NCI-H510A (cell line): ENCODE measurements around the gene DMD.
"Not testable (repeated sequence)": the region's sequence is repeated elsewhere in the genome, so short reads cannot be mapped to it uniquely, and the experiment has no call there.

Experiments
- DNase-seq: peaks from one replicate; lab custom pipeline; 2025; lab: John Stamatoyannopoulos, UW

The DMD gene

DNA sequence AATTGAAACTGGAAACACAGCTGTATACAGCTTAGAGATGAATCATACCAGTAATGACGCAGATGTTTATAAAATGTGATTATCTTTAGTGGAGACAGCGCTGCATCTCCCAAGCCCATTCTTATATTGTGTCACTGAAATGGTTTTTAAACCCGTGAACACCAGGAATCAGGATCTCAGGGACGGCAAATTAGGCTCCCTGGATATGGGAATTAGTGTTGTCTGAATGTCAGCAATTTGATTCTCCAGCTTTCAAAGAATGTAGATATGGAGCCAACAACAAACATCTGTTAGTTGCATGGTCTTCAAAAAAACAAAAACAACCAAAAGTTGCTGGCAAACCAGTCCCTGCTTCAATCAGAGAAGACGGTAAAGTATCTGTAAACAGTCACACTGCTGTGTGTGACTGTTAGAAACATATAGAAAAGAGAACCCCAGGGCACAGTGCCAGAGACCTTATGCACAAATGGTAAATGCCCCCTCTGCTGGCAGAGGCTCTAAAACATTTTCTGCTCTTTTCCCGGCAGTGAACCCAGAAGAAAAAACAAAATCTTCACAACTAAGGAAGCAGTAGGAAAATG lies 1787.7 kb downstream of the DMD start:
- peak; percentile 19 for DNase-seq

DNA sequence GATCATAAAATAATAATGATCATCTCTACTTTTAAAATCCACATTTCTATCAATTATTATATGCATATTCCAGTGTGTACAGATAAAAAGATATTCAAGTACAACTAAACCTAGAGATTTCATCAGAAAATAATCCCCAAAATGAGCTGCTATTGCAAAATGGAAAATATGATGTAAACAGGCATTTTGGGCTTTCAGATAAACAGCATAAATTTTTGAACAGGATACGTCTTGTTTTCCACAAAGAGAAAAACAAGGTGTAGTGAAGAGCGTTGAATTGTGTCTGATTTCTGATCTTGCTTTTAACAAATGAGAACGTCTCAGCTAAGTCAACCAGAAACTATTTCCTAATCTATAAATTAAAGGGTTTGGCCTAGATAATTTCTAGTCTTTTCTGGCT lies 1789.9 kb downstream of the DMD start:
- no peak for DNase-seq

DNA sequence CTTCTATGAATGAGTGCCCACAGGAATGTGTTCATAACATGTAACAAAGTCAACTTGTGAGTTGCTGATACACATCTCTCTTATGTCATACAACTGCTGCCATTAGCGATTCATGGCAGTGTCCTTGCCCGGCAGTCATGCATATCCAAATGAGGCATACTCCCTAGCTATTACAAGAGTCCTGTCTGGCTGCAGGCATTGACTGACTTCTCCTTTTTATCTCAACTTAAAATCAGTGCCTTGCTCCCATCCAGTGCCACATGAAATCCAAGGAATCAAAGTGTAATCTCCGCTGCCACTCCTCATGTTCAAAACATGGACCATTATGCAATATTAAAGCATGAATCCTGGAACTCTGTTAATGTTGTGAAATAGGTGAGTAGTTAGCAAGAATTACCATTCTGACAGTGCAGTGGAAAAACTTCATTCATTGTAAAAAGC lies 1790.6 kb downstream of the DMD start:
- DNase-seq: no peak

DNA sequence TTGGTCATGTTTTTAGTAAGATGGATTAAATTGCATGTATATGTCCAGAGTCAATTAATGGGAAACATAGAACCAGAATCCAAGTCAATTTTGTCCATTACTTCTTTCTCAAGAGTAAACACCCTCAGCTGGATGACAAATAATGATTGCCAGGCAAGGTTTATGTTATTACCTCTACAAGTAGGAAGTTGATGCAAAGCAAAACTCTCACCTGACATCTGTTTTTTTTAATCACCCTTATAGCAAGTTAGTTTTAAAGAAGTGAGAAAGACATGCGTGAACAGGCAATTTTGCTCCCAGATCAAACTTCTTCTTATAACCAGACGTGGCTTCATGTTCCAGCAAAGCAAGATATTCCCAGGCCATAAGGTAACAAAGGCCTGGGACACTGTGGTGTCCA lies 1791.0 kb downstream of the DMD start:
- no peak for DNase-seq

DNA sequence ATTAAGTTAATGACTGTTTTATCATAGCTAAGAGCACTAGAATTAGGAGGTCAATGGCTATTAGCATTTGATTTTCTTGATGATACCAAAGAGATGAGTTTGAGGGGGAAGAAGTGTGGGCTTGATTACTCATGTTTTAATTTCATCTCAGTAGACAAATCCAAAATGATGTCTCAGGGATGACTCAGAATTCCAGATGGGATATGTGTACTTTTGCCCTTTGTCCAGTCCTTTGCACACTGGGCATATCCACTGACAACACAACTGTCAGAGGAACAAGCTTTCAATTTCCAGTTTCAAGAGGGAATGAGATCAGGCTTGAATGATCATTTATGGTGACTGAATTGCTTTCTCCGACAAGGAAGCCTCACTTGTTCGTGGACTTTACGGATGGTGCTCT lies 1814.2 kb downstream of the DMD start:
- DNase-seq: no peak

DNA sequence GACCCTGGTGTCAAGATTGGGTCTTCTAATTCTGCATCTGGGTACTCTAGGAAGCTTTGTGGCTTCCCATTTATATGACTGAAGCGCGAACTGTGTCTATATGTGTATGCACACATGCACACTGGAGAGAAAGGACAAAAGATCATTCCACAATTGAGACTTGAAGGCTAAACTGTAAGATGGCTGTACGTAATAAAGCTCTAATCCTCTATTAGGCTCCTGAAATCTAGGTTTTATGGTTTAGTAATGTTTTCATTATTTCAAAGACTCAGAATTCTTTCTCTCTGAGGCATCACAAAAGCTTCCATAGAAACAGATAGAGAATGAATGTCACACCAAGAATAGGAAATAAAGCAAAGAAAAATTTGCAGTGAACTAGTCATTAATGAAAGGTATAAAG lies 1818.8 kb downstream of the DMD start:
- DNase-seq: no peak

DNA sequence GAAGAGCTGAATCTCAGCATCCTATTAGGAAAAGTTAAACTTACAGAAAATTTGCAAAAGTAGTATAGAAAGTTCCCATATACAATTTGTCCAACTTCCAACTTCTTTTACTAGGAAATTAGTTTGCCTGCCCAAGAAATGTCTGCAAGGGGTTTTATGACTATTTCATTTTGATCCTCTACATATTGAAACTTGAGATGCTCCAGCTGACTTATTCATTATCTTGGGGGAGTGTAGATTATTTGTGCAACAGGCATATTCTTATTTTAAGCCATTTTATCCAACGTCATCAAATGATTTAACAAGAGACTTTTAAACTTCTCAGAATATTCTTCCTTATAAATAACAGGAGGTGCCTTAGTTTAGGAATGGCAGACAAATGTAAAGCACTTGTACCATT lies 1822.4 kb downstream of the DMD start:
- DNase-seq: no peak

DNA sequence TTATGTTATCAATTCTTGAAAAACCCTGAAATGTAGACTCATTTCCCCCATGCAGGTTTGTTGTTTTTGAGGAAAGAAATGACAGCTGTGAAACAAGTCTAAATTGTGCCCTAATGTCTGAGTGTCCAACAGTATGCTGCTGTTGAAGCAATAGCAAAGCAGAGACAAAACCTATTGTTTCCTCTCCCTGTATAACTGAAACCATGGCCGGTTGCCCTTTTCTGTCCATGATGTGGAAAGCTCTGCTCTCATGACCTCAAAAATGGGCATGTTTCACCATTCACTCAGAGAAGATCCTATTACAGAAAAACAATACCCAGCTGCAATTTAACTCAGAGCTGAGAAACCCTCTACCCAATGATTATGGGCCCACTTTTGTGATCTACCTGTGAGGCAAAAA lies 1826.9 kb downstream of the DMD start:
- DNase-seq: no peak

DNA sequence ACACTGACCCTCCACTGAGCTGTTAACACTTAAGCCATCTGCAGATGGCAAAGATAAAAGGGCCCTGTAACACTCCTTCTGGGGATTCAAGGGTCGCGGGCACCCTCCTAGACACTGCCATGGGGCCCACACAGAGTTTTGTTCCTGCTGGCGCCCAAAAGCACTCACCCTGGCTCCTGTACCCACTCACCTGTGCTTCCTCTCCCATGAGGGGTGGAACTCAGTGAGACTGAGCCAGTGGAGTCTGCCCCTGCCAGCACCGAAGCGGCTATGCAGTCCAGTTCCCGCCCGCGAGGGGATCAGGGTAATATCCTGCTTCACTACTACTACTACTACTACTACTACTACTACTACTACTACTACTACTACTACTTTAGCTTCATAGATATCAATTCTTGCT lies 1827.4 kb downstream of the DMD start:
- DNase-seq: no peak

DNA sequence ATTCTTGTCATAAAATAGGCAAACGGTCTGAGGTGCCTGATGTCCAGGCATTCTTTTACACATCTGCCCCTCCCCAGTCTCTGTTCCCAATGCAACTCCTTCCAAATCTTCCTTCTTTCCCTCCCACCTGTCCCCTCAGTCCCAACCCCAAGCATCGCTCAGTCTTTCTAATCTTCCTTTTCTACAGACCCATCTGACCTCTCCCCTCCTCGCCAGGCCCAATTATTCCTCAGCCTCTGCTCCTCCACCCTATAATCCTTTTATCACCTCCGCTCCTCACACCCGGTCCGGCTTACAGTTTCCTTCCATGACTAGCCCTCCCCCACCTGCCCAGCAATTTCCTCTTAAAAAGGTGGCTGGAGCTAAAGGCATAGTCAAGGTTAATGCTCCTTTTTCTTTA lies 1832.4 kb downstream of the DMD start:
- not testable (repeated sequence) for DNase-seq

DNA sequence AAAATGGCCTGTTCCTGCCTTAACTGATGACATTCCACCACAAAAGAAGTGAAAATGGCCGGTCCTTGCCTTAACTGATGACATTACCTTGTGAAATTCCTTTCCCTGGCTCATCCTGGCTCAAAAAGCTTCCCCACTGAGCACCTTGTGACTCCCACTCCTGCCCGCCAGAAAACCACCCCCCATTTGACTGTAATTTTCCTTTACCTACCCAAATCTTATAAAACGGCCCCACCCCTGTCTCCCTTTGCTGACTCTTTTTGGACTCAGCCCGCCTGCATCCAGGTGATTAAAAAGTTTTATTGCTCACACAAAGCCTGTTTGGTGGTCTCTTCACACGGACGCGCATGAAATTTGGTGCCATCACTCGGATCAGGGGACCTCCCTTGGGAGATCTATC lies 1833.5 kb downstream of the DMD start:
- not testable (repeated sequence) for DNase-seq

DNA sequence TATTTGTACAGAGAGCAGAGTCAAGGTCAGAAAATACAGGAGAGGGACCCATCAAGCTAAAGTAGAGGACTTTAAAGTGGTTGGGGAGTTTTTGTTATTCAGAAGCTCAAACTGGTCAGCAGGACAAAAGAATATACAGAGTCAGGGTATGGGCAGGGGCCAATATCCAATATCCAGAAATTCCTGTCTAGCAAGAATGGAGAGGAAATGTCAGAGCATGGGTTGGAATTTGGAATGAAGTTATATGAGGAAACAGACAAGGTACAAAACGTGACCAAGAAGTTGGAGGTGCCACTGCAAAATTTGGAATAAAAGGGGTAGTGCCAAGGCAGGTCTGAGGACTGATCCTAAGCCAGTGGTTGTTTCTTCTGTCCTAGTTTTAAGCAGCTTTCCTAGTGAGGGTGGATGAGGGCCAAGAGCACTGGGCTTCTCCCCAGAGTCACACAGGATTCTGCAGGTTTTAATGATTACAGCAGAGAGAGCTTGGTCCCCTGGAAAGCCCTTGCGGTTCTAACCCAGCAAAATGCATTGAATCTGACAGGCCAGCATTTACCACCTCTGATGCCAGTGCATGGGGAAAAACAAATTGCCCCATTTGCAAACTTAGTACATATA lies 1834.8 kb downstream of the DMD start:
- no peak for DNase-seq

DNA sequence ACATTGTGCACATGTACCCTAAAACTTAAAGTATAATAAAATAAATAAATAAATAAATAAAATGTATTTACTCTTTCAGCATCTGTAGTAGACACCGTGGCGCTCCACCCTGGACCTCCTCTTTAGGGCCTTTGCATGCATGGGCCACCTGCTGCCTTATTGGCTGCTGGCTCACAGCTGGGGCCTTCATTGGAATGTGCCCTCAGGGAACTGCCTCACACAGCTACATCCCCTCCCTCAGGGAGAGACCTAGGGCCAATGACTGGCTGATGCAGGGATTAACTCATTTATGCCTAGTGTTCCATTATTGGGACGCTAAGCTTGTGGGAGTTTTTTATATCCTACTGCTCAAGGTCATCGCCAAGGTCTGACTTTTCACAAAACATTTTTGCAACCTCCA lies 1836.6 kb downstream of the DMD start:
- no peak for DNase-seq

DNA sequence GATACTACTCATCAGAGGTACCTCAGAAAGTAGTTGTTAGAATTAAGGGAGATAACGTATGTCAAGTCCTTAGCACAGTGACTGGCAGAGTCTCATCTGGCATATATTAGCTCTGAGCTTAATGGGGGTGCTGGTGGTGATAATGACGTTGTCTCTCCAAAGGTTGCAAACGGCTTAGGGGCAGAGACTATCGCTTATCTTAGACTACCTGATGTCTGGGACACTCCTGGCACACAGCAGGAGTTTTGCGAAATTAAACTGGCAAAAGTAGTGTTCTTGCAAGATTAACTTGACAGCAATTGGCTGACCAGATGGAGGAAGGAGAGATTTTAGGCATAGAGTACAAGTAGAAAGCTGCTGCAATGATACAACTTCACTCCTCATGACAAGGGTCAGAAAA lies 1839.4 kb downstream of the DMD start:
- no peak for DNase-seq

DNA sequence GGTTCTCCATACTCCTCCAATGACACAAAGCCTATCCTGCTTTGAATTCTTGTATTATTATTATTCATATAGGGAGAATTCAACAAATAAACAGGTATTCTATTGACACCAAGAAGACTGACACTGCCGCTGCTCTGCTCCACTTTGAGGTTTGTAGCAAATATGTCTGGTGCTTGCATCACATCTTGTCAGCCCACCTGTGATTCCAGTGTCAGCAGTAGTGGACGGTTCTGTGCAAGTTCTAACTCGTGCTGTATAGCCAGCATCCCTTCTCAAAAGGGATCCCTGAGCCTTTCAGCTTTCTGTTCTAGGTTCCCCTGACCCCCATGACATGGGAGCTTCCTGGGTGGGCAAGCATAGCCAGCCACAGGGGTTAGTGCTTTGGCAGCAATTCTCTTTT lies 1843.5 kb downstream of the DMD start:
- no peak for DNase-seq

DNA sequence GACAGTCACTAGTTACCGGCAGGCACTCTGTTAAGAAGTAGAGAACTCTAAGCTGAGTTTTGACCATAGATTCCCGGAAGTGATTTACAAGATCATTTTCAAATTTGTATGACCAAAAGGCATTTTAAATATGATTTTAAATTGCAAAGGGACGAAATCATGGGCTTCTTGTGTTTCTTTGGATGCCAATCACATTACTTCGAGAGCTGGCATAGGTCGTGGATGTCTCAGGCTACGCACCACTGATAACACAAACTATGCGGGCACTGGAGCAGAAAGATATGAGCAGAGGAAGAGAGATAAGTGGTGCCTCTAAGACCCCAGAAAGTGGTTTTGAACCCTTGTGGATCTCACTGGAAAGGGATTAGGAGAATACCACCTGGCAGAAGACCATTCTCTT lies 1845.3 kb downstream of the DMD start:
- DNase-seq: no peak

DNA sequence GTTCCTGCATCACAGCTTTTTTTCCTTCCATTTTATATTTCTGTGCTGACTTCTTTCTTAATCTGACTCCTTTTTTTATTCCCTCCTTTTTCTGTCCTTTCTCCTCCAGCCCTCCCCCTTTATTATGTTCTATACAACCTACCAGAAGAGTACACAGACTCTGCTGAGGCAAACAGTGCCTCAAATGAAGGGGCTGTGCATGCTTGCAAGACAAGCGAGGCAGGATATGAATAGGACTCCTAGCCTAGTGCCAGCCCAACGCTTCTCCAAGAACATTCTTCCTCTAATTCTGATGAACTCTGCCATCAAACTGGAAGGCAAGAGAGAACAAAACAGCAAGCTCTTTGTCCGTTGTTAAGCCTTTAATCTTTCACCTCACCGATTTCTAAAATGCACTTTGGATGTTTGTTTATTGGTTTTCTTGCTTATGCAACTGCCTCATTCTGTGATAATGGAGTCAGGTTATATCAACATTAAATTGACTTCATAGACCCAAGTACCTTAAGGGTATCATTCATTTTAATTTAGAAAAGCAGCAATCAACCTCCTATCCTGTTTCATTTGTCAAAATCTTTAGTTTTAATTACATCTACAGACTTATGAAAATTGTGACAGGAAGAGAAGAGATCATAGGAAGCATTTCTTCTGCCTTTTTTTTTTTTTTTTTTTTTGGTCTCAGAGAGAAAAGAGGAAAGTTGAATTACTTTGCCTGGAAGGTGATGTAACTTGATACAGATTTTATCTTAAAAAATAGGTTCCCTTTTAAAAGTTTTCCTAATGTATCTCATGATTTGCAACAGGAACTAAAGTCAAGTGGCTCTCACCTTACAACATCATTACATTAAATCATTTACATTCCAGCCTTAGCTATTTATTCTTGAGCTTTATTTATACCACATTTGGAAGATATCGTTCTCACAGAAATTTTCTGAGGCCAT lies 1854.8 kb downstream of the DMD start:
- no peak for DNase-seq

DNA sequence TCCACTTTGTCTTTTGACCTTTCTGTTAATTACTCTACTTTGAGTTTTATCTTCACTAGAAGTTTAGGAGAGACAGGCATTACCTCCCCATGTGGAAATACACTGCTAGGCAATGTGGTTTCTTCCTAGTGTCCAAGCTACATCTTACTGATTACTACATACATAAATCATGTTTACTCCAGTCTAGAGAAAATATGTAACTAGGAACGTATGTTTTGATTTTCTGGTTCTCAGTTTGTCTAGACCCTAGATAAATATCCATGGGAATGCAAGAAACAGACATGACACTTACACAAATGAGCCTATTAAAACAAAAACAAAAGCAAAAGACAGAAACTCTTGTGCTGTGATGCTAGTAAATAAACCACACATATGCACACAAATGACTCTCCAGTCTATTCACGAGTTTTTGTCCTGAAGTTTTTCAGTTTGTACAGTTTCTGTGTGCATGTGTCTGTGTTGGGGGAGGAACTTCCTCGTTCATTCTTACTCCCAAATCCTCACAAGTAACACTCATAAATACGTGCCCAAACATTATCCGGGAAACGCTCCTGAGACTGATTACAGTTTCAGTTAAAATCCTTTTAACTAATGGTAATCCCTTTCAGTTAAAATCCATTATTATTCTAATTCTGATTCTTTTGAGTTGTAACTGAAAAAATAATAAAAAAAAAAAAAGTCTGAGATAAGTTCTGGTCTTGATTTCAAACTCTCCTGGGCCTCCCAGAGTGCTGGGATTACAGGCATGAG lies 1856.0 kb downstream of the DMD start:
- DNase-seq: no peak

DNA sequence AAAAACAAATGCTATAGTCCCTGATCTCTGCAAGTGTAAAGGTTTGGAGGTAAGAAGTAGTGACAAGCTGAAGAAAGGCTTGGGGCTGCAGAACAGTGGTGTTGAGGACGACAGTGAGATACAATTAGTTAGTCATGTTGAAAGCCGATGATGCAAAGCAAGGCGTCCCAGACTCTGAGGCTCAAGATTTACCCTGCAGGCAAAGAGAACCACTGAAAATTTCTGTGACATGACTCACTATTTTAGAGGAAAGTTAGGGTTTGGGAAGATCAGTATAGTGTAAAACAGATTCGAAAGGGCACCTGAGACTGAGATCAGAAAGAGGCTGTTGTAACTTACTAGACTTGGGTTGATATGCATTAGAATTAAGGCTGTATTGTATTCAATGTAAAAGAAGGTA lies 1858.3 kb downstream of the DMD start:
- no peak for DNase-seq

DNA sequence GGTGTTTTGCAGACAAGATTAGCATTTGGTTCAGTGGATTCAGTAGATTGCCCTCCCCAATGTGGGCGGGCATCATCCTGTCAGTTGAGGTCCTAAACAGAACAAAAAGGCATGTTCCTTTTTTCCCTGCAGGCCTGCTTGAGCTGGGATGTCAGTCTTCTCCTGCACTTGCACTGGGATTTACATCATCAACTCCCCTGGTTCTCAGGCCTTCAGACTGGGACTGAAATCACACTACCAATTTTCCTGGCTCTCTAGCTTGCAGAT lies 1860.6 kb downstream of the DMD start:
- DNase-seq: no peak

DNA sequence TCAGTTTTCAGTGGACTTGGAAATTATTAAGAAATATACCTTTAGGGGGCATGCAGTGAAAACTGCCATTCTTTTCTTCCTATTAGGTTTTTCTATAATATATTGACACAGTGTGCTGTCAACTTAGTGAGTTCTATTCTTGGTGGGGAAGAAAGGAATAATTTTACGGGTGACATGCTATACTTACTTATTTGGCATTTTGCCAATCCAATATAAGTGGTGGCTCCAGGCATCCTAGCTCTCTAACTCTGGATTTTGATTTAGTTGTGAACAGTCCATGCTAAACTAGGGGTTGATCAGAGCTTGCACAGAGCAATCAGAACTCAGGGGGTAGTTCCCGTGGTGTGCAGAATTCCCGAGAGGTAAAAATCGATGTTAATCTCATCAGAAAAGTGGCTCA lies 1861.8 kb downstream of the DMD start:
- no peak for DNase-seq

DNA sequence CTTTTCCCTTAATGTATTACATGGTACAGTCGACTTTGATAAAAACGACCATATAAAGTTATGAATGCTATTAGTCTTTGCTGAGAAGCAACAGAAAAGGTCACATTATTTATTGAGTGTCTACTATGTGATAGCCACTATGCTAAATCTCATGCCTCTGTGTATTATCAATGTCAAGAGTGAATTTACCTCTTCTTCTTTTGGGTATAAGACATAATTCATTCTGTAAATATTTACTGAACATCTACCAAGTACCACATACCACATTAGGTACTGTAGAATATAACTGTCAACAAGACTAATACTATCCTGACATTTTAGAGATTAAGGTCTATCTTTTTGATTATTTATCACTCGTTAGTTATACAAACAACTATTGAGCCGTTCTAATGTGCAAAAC lies 1870.8 kb downstream of the DMD start:
- DNase-seq: no peak

DNA sequence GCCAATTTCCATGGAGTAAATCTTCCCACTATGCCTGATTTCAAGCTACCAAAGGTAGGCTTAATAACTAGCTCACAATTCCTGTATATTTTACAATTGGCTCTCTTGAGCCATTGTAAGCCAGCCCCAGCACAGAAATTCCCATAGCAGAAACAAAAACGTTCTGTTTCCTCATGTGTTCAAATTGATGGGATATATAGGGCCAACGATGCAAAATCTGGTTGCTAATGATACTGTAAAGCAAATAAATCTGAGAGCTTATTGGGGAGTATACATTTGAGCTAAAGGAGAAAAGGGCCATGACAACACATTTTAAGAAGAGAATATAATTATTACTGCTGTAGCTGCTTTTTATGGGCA lies 1872.4 kb downstream of the DMD start:
- no peak for DNase-seq
